ENCODE measurements around the gene C6orf15. TPM values are rescaled to one million over a fixed set of nuclear protein-coding genes. Genes with fewer than 3 reads are reported as not detected.

Gene C6orf15
- total RNA-seq, 4 donors from 2014 or later: not detected

- no peak overlapping the region for H3K27ac ChIP-seq
- H3K4me3 ChIP-seq: no peak overlapping the region
- H3K36me3 ChIP-seq: no peaks in the 10 kb centered on the region
- TF ChIP-seq CTCF (IDR thresholded peaks at IDR 0.05) (no peak), POLR2A (IDR thresholded peaks at IDR 0.05) (no peak)
- H3K27me3 ChIP-seq: no peaks in the 10 kb centered on the region
- H3K4me1 ChIP-seq: peaks cover 0 to 23% (median 3%) of the 10 kb centered on the region in 4 donors
- no peak for DNase-seq
- H3K9me3 ChIP-seq: no peaks in the 10 kb centered on the region
Measured at GRCh38 chr6:31140643-31141042, 28.3 kb upstream of the C6orf15 start.

GRCh38 chr6:31139599-31139998 is 27.2 kb upstream of the C6orf15 start:
- H3K4me1 ChIP-seq: peaks cover 0 to 16% (median 3%) of the 10 kb centered on the region in 4 donors
- no peaks in the 10 kb centered on the region for H3K36me3 ChIP-seq
- no peak overlapping the region for H3K4me3 ChIP-seq
- no peaks in the 10 kb centered on the region for H3K9me3 ChIP-seq
- no peak for TF ChIP-seq POLR2A (IDR thresholded peaks at IDR 0.05)
- TF ChIP-seq CTCF (IDR thresholded peaks at IDR 0.05): no peak
- DNase-seq: no peak
- no peak overlapping the region for H3K27ac ChIP-seq
- no peaks in the 10 kb centered on the region for H3K27me3 ChIP-seq

- peak within 1 kb of the TSS in 2 of 4 donors; percentile 29 to 42 for H3K4me3 ChIP-seq
- H3K9me3 ChIP-seq: no peaks in the 10 kb centered on the region
- DNase-seq: no peak
- no peaks in the 10 kb centered on the region for H3K27me3 ChIP-seq
- H3K4me1 ChIP-seq: peaks cover 0 to 16% (median 3%) of the 10 kb centered on the region in 4 donors
- no peak within 1 kb of the TSS for H3K27ac ChIP-seq
- no peaks in the 10 kb centered on the region for H3K36me3 ChIP-seq
- TF ChIP-seq CTCF (IDR thresholded peaks at IDR 0.05): no peak
Measured at GRCh38 chr6:31138982-31139381, 26.6 kb upstream of the C6orf15 start, which contains the start of gene PSORS1C2. Gene PSORS1C2, minus strand, starts transcription at chr6:31139066. Its CDS starts 40 bp downstream, at chr6:31139026.

GRCh38 chr6:31135710-31136109 is 23.3 kb upstream of the C6orf15 start:
- no peak overlapping the region for H3K4me3 ChIP-seq
- H3K9me3 ChIP-seq: no peaks in the 10 kb centered on the region
- no peak overlapping the region for H3K27ac ChIP-seq
- peaks cover 0 to 7% (median 3%) of the 10 kb centered on the region in 4 donors for H3K4me1 ChIP-seq
- H3K27me3 ChIP-seq: no peaks in the 10 kb centered on the region
- TF ChIP-seq POLR2A (IDR thresholded peaks at IDR 0.05) (no peak), CTCF (IDR thresholded peaks at IDR 0.05) (no peak)
- no peak for DNase-seq
- H3K36me3 ChIP-seq: no peaks in the 10 kb centered on the region

- Histone ChIP-seq H3K4me1 (peaks cover 0 to 3% (median 1%) of the 10 kb centered on the region in 4 donors), H3K9me3 (no peaks in the 10 kb centered on the region), H3K27ac (no peak overlapping the region), H3K4me3 (no peak overlapping the region), H3K27me3 (no peaks in the 10 kb centered on the region), H3K36me3 (no peaks in the 10 kb centered on the region)
- no peak for TF ChIP-seq CTCF (IDR thresholded peaks at IDR 0.05)
- no peak for TF ChIP-seq POLR2A (IDR thresholded peaks at IDR 0.05)
- DNase-seq: no peak
Measured at GRCh38 chr6:31132806-31133205, 20.4 kb upstream of the C6orf15 start.

- no peak overlapping the region for H3K4me3 ChIP-seq
- peaks cover 0 to 2% (median 0%) of the 10 kb centered on the region in 4 donors for H3K4me1 ChIP-seq
- no peaks in the 10 kb centered on the region for H3K36me3 ChIP-seq
- no peak for DNase-seq
- TF ChIP-seq POLR2A (IDR thresholded peaks at IDR 0.05): no peak
- no peak for TF ChIP-seq CTCF (IDR thresholded peaks at IDR 0.05)
- no peaks in the 10 kb centered on the region for H3K27me3 ChIP-seq
- H3K9me3 ChIP-seq: no peaks in the 10 kb centered on the region
- no peak overlapping the region for H3K27ac ChIP-seq
Measured at GRCh38 chr6:31131595-31131994, 19.2 kb upstream of the C6orf15 start.
